Measurements from ENCODE around the gene CHCHD6.

The CHCHD6 gene

GRCh38 chr3:126867190-126867862, 163.3 kb downstream of the CHCHD6 start:
- no peak for DNase-seq

- DNase-seq = no peak
Observed at GRCh38 chr3:126867863-126868200, 163.8 kb downstream of the CHCHD6 start.

DNA sequence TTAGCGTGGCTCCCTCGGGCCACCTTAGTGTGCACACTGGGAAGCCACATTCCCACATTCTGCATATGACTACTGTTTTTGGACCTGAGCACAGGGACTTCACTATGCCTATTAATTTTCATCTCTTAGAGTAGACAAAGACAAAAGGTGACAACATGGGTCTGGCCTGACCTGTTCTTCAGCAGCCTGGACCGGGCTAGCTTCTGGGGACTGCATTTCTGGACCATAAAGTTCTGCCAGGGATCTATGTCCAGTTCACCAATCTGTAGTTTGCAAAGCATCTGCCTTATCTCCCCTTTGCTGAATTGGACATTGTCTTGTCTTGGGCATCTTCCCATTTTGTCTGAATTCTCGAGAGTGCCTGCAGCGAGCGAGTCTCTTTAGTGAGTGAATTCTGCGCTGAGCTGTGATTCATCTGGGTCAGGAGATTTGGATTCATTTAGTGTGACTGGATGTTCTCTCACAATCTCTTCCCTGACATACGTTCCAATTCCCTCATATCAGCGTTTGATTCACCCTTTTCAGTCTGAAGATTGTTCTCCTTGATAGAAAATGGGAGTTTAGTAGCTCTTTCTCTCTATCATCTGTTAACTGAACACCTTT, 166.7 kb downstream of the CHCHD6 start:
- DNase-seq = peak in 1 of 2 donors; percentile 21

- DNase-seq = no peak
Observed at GRCh38 chr3:126872701-126873342, 168.8 kb downstream of the CHCHD6 start.

GRCh38 chr3:126873416-126873815, 169.4 kb downstream of the CHCHD6 start:
- DNase-seq = no peak

- DNase-seq = no peak
Observed at GRCh38 chr3:126878664-126879063, 174.6 kb downstream of the CHCHD6 start.

DNA sequence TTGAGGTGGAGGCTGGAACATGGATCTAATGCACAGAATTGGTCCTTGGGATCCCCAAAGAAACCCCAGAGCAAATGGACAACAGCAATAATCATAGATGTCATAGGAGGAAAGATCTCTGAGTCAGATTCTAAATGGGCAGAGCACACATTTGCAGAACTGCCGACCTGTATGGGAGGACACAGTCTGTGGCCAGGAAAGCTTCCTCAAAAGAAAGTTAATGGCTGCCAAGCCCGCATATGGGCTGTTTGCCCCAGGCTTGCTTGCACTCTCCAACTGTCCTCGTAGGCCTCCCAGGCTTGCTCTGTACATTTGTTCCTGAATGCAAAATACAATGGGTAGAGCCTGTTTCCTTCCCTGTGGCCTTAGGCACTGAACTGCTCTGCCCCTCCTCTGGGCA, 176.9 kb downstream of the CHCHD6 start:
- DNase-seq = no peak

GRCh38 chr3:126881861-126882260, 177.8 kb downstream of the CHCHD6 start:
- DNase-seq = no peak

GRCh38 chr3:126883241-126883640, 179.2 kb downstream of the CHCHD6 start:
- DNase-seq = no peak

DNA sequence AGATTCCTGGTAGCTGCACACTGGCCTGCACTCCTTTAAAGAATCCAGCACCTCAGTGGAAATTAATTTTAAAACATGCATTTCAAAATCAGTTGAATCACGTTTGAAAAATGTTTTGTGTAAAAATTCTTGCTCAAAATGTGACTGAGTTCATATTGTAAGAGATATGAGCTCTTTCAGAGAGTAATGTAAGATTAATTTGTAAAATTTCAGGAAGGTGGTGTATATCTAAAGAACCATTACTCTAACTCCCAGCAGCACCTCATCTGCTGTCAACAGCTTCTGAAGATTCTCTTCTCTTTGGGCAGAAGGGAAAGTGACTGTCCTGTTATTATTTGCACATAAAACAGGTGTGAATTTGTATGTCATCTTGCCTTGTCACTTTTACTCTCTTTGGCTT, 181.4 kb downstream of the CHCHD6 start:
- no peak for DNase-seq

- no peak for DNase-seq
Observed at GRCh38 chr3:126886217-126886616, 182.2 kb downstream of the CHCHD6 start.

GRCh38 chr3:126887686-126888085, 183.6 kb downstream of the CHCHD6 start:
- DNase-seq = no peak

DNA sequence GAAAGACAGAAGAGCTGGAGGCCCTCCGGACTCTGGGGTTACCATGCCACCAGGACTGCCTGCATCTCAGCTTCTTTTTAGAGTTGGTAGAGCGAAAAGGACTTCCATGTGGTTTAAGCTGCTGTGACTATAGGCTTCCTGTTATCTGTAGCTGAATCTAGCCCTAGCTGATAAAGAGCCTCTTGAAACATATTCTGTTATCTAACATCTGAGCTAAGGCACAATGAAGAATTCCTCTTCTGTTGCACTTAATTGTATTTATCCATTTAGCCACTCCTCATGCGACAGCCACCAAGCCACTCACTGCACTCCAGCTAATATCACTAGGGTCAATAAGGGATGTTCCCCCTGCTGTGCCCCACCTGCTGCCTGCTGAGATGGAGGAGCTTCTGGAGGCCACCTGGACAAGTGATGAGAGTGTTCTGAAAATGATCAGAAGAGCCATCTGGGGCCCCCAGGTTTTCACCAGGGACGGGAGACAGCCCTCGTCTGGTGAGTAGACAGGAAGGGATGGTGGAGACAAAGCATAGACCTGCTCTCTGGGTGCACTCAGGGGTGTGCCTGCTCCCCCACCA, 184.2 kb downstream of the CHCHD6 start:
- no peak for DNase-seq

DNA sequence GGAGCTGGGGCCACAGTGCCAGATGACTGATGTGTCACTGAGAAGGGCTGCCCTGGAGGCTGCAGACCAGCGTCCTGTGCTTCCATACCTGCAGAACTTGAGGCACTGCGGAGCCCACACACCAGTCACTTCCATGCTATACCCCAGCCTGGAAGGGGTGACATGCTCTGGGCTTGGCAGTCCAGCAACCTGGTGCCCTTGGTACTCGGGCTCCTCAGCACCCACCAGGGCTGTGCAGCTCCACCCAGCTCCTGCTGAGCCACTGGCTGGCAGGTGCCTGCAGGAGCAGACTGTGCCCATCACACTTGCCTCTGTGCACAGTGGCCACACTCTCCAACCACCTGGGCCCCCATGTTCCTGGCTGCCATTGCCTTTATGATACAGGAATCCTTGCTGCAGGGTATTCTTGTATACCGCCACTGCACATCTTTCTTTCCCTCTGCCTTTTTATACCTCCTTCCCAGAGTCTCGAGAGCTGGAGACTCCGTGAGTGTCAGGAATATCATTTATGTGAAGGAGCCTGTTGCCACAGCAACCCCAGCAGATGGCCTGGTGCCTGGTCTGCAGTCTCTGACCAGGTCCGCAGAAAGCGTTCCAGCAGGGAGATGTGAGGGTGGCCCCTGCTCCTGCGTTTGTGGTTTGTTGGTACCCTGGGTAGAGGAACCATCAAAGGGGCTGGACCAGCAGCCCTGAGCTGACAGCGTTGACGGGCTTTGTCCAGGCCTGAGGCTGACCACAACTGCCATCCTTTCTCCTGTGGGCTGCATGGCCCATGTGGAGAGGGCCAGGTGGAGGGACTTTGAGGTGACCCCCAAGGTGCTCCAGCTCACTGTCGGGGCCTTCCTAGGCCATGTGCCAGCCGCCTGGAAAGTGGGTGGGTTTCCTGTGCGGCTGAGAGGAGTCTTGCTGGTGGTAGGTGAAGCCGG, 185.5 kb downstream of the CHCHD6 start:
- DNase-seq = no peak

DNA sequence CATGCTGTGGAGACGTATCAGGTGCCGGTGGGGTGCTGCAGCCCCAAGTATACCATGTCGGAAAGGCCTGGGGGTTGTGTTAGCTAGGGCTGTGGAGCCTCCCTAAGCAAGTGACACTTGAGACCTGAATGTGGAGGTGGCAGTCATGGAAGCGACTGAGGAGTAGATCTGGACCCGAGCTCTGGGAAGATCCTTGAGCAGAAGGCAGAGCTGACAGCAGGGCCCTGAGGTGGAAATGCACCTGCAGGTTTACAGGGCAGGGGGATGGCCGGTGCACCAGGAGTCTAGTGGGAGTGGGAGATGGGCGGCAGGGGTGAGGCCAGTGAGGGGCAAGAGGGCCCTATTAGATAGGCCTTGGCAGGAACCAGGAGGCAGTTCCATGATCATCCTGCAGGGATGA, 187.1 kb downstream of the CHCHD6 start:
- no peak for DNase-seq

DNA sequence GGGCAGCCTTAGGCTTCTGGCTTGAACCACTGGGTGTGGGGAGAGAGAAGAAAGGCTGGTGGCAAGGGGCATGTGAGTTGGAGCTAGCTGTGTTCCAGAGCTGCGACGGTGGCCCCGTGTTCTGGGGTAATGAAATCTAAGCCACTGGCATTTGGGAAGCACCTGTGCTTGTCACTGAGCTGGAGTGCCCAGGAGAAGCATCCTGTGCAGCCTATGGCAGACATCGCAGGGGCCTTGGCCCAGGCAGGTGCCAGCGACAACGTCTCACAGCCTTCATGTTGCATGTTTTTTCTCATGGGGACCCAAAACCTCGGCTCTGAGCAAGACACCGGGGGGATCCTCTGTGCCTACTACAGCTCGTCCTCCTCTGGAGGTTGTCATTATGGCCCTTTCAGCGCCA, 187.8 kb downstream of the CHCHD6 start:
- DNase-seq = no peak

DNA sequence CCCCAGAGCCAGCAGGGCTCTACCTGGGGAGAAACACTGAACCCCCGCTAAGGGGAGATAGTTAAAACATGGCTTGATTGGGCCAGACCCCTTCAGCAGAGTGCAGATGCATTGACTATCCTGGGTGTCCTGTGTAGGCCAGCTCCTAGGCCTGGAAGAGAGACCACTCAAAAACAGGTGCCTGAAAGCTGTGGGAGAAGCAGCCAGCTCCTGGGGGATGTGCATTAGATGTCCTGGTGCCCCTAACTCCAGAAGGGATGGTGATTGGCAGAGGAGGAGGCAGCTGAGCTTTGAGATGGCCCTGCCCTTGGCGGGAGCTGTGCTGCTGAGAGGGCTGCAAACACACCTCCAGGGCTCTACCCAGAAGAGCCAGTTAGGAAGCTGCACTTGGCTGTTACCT, 189.6 kb downstream of the CHCHD6 start:
- no peak for DNase-seq

- no peak for DNase-seq
Observed at GRCh38 chr3:126894475-126894874, 190.4 kb downstream of the CHCHD6 start.

GRCh38 chr3:126895178-126896066, 191.4 kb downstream of the CHCHD6 start:
- DNase-seq = peak in 1 of 2 donors; percentile 21

DNA sequence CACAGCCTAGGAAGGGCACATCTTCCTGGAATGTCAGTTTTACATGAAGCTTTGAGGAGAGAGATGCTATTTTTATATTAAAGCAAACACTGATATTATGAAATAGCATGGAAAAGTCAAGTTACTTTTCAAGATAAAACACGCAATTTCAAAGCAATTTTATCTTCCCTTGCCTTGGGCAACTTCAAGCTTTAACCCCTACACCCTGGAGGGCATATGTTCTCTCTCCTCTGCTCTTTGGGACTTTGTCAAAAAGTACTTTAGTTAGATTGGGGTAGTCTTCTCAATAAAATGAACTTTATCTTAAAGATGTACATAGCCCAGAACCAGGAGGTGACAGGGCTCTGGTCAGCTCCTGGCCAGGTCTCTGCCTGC, 192.0 kb downstream of the CHCHD6 start:
- no peak for DNase-seq

DNA sequence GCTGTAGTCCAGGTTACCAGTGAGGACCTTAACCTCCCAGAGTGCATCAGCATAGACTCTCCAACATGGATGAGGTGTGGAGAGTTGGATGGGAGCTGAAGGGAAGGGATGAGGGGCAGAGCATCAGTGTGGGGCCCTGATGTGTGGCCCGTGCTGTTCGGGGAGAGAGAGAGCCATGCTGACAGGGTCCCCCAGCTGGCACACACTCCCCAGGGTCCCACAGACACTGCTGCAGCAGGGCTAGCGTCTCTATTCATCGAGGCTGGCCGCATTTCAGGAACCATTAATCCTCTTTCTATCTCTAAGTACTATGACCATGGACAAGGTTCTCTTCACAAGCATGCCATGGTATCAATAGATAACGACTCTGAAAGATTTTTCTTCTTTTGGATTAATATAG, 192.9 kb downstream of the CHCHD6 start:
- DNase-seq = no peak

DNA sequence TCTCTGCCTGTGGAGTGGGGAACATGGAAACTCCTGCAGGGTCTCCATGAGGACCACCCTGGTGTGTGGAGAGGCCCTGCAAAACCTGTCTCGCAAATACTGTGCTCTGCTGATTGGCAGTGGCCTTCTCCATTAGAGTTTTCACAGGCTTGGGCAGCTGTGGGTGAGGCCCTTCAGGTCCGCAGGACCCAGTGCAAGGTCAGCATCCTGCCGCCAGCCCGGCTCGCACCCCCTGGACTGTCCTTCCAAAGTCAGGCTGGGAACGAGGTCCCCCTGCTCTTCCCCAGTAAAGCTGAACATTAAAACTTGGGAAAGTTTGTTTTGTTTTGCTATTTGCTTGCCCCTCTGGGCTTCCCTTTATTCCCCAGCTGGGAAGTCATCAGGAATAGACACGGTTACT, 193.9 kb downstream of the CHCHD6 start:
- DNase-seq = no peak

Data from hippocampal formation (tissue), 2 donors.